ENCODE measurements around the gene ZNF169. TPM values are rescaled to one million over a fixed set of nuclear protein-coding genes. Genes with fewer than 3 reads are reported as not detected.

The ZNF169 gene
- 2.5 and 3.4 TPM in 2 replicates for total RNA-seq

DNA sequence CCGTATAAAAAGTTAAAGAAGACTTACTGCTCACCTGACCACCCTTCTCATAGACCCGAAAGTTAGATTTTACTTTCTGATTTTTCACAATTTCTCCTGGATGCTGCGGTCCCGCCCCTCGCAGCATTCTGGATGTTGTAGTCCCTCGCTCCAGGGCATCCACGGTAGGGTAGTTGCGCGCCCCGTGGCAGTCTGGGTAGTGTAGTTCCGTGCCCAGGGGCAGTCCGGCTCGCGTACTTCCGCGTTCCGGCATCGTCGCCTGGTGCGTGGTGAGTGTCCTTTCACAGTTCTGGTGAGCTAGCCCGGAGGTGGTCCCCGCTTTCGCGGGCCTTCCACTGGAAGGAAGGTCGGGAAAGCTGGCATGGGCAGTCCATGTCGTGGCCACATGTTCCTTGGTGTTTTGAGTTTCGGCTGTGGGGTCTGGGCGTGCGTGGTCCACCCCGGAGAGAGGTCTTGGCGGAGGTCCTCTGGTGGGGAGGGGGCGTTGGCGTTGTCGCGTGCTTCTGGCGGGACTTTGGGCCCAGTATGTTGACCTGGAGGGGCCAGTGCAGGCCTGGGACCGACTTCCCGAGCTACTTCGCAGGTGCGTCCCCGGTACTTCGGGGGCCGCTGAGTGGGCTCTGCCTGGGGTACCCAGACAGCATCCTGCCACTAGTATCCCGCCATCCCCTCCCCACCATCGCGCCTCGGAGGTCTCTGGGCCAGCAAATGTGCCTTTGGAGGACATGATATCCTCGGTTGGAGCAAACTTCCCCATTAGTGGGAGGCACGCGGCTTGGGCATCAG is at the start of gene ZNF169:
TSS of gene ZNF169 (plus strand) at position 222 of the 786 bp plus-strand sequence. CDS start 19,515 bp downstream, outside the sequence.

DNA sequence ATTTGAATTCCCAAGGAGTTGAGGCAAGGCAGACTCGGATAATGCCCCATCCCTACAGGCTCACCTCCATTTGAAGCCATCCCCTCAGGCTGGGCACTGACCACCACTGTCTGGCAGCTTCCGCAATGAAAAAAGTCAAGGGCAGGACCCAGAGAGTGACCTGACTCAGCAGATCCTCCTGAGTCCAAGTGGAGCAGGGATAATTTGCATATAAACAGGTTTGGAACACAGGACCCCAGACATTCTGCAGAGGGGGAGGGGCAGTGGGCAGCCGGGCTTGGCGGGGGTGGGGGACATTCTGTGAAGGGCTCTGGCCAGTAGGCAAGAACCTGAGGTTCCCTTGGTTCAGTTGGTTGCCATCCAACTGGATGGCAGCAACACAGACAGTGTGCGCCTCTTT is 69.4 kb downstream of the ZNF169 start, which contains the start of gene NUTM2F:
TSS of gene NUTM2F (minus strand) at position 101 of the 400 bp plus-strand sequence. CDS start at position 80, 21 bp downstream.

Other genes starting within 250 kb of the ZNF169 start
- 12.8 and 13.2 TPM in 2 replicates for gene PTPDC1, start 174.8 kb upstream of the ZNF169 start, total RNA-seq
- gene NUTM2F, start 69.3 kb downstream of the ZNF169 start, total RNA-seq, result not detected in 2 replicates

Data from uterine smooth muscle cell (primary cell).